Renal pelvis (tissue), 4 donors: ENCODE measurements around the gene BEAN1. TPM values are rescaled to one million over a fixed set of nuclear protein-coding genes. Genes with fewer than 3 reads are reported as not detected.
"Not testable (repeated sequence)": the region's sequence is repeated elsewhere in the genome, so short reads cannot be mapped to it uniquely, and the experiment has no call there.

ENCODE experiments used
- DNase-seq: peaks from one replicate; pipeline ENCODE4 v3.0.0-alpha.2; 2013
- polyA plus RNA-seq, 3 donors: library from polyadenylated mRNA; unstranded; fragments of 120-200 nt; gene quantifications; one replicate each; pipeline ENCODE4 v1.2.1, GENCODE V29; 2013; ENCODE audit not compliant: insufficient read length in 3 of 3

The BEAN1 gene
- polyA plus RNA-seq, 3 donors, result 1.5 to 3.8 (median 3.4) TPM

DNA sequence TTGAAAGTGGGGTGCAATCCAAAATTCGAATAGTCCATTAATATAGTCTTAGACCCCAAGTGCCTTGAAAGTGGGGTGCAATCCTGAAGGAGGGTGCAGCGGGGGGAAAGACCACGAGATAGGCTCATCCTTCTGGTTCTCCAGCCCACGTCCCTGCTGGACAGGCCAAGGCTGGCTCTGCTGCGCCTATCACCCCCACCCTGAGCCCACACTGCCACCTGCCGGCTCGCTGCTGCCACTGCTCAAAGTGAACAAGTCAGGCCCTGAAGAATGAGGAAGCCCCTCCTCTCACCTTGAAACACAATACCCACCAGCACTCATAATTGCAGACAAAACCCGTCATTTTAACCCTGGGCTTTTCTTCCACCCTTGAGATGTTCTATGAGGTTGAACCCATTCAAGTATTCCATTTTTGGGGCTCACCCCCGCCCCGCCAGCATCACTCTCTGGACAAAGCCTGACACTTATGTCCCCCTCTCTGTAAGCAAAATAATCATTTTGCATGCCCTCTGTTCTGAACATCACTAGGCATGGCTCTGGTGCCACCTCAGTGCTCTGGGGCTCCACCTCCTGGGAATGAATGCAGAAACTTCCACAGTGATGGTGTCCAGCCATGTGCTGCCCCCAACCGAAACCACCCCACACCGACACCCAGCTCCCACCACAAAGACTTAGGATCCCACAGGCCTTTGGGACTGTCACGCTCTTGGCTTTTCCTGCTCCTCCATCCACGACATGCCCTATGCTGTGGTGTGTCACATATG is 56.8 kb downstream of the BEAN1 start:
- peak; percentile 72 for DNase-seq

DNA sequence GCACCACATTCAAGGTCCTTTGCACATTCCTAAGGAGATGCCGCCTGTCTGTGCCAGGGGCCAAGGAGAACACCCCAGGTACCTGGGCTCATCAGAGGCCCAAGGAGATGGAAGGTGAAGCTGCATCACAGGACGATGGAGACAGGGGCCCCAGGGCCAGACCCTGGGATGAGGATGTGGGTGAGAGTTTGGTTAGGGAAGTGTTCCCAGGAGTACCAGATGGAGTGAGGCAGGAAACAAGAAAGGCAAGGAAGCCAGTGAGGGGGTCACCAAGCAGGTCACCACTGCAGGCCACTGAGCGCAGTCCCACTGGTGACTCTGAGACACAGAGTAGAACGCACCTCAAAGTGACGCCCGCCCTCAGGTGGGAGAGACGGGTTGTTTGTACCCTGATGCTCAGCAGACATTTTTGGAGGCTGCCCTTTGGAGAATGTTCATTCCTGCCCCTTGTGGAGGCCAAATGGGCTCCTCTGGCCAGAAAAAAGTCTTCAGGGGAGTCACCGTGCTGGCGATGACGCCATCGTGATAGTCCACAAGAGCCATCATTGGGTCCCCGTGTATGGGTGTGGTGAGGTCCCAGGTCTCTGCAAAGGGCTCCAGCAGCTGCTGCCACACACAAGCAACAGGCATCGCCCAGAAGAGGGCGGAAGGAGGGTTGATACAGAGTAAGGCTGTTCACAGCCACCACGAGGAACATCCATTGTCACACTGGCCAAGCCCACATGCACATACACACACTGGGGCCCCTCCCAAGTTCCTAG is 57.5 kb downstream of the BEAN1 start:
- no peak for DNase-seq

DNA sequence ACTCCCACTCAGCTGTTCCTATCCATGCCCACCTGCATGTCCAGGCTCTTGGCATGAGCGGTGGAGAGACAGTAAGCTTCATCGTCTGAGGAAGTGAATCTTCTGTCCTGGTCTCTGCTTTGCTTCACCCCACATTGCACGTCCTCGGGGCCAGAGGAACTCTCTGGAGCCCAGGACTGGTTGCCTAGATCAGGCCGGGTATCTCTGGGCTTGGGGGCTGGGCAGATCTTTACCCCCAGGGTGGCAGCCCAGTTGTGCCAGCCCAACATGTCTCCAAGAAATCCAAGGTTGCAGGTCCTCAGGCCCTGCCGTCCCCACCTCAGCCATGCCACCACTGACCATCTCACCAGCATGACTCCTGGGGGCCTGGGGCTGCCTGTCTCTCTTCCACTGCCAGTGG is 58.3 kb downstream of the BEAN1 start:
- no peak for DNase-seq

DNA sequence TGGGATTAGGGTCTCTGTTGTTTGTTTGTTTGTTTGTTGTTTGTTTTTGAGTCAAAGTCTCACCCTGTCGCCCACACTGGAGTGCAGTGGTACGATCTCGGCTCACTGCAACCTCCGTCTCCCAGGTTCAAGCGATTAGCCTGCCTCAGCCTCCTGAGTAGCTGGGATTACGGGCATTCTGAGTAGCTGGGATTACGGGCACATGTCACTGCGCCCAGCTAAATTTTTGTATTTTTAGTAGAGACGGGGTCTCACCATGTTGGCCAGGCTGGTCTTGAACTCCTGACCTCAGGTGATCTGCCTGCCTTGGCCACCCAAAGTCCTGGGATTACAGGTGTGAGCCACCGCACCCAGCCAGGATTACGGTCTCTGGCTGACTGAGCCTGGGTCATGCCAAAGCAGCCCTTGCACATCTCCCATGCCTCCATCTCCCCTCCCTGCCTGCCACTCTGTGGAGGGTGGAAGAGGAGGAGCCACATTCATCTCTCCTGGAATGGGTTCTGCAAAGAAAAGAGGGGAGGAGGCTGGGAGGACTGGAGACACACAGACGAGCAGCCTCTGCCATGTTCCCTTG is 59.2 kb downstream of the BEAN1 start:
- no peak for DNase-seq

DNA sequence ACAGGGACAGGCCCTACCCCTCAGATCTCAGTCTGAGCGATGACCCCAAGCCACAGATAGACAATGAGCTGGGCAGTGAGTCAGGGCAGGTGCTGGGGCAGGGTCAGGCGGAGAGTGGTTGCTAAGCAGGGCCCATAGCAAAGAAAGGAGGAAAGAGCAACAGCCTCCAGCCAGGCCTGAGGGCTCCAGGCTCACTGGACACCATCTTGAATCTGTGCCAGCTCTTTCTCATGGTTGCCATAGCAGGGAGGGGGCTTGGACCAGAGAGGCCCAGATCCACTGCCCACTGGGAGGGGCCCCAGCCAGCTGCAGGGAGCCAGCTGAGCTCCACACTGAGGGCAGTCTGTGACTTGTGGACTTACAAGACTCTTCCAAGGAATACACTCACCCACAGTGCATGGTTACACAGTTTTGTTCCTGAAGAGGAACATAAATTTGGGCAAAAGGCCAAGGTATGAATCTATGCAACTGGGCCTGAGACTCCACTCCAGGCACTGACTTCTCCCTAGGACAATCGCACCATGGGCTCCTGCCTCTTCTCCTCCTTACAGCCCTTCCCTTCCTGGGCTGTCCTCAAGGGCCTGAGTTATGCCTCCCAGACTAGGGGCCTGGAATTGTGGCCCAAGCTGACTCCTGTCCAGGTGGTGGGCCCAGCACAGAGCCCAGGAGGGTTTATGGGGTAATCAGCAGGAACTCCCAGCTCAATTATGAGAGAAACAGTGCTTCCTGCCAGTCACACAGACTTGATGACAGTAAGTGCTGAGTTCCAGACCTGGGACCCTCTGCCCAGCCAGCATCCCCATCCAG is 59.9 kb downstream of the BEAN1 start:
- DNase-seq, result no peak

DNA sequence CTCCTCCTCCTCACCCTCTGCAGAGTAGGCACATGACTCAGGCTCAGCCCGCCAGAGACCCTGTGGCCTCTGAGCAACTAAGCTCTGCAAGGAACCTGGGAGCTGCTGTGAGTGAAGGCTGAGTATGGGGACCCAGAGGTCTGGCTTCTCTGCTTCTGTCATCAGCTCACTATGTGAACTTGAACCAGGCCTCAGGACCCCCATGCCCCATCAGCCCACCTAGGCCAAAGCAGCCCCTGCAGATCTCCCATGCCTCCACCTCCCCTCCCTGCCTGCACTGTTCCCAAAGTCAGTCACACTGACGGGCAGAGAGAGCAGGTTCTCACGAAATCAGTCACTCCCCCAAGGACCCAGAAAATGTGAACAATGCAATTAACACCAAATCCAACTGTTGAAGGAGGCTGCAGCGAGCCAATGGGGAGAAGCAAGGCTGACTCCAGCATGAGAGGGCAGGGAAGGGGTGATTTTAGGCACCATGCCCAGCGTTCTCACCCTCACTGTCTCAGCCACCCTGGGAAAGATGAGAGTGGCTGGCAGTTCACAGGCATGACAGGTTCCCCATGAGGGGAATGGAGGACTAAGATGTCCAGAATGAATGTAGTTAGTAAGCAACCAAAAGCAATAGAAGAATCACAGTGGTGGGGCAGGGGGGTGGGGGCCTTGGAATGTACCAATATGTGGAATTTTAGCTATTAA is 60.6 kb downstream of the BEAN1 start:
- no peak for DNase-seq

GRCh38 chr16:66488505-66488904 is 61.4 kb downstream of the BEAN1 start:
- no peak for DNase-seq

DNA sequence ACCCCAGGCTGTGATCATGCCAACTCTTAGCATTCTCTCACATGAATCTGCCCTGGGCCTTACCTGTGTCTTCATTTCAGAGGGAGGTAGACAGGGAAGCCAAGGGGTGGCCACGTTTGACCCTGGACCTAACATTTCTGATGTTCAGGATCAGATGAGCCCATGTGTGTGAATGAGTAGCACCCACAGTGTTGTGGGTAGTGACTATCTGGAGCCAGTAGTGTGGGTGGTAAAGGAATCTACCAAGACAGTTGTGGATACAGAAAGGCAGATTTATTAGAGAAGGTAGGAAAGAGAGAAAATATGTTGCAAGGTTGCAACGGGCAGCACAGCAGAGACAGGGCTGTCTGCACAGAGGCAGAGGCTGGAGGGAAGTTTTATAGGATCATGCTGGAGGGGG is 62.3 kb downstream of the BEAN1 start:
- DNase-seq, result no peak

DNA sequence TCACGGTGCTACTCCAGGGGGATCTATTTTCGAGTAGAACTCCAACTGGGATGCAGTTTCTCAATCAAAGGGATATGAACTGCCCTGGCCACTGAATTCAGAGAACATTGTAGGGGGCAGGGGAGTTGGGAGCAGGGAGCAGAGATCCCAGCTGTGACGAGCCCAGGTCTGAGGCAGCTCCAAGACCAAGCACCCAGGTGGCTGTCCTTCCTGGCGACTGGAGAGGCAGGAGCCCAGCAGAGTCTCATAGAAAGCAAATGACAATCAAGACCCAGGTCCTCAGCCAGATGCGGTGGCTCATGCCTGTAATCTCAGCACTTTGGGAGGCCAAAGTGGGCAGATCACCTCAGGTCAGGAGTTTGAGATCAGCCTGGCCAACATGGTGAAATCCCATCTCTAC is 62.7 kb downstream of the BEAN1 start:
- DNase-seq, result no peak

DNA sequence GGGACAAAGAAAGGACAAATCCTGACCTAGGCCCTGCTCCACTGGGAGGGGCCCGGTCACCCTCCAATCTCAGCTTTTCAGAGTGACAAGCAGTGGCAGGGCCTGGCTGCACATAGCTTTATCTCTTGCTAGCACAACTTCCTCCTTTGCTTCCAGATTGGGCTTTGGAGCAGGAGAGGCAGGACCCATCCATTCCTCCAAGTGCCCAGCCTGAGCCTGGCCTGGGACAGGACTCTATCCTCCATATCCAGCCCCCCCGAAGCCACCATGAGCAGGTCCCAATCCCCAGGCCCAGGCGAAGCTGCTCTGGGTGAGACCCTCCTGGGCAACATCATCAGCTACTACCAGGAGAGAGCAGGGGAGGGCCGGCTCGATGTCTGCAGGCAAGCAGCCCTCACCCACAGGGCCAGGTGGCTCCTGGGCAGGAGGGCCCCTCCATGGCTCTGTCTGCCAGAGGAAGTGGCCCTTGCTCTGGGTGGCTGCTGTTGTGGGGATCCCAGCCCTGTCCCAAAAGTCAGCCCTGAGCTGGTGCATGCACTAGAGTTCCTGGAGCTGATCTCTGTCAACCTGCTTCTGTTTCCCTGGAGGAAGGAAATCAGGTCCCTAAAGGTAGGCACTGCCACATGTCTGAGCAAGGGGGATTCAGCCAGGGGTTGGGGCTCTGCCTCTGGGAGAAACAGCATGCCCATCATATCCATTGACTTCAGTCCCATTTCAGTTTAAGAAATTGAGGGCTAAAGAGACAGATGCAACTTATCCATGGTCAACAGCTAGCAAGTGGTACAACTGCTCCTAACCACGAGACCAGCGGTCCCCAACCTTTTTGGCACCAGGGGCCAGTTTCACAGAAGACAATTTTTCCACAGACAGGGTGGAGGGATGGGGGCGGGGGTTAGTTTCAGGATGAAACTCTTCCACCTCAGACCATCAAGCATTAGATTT is 64.0 kb downstream of the BEAN1 start:
- no peak for DNase-seq

DNA sequence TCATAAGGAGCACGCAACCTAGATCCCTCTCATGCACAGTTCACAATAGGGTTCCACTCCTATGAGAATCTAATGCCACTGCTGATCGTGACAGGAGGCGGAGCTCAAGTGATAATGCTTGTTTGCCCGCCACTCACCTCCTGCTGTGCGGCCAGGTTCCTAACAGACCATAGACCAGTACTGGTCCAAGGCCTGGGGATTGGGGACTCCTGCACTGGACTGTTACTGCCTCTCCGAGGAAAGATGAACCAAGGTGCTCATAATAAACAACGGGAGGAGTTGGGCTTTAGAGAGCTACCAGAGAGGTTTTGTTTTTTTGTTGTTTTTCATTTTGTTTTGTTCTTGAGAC is 64.6 kb downstream of the BEAN1 start:
- DNase-seq, result no peak

DNA sequence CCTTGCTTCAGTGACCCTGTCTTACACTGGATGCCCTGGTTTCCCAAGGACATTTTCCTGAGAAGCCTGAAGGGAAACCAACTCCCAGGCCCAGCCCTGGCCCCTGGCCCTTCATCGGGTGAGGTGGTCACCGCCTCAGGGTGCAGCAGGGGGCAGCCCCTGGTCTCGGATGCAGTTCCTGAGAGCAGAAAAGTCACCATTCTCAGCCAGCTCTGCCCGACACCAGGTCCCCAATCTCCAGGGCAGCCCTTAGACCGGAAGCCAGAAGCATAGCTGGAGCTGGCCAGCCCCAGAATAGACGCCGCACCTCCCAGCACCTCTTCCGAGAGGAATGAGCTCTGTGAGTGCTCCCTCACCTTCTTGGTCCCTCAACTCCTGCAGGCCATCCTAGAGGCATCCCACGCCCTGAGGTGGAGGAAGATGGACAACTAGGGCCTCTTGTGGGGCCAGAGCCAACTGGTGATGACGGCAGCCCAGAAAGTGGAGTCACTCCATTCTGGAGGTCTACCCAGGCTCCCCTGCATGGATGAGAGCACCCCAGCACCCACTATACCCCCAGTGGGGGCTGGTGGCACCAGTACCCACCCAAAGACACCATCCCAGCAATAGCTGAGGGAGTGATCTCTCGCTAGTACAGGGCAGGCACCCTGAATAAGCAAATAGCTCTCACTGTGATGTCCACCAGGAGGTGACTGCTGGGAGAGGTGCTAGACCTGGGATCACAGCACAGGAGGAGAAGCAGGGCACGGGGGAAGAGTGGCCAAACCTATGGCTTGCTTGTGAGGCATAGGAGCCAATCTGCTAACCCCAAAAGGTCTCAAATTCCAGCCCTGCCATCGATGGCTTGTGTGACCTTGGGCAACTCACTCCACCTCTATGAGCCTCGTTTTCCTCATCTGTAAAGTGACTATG is 66.7 kb downstream of the BEAN1 start:
- no peak for DNase-seq

- DNase-seq, result no peak
Measured at GRCh38 chr16:66494916-66495315, 67.8 kb downstream of the BEAN1 start.

DNA sequence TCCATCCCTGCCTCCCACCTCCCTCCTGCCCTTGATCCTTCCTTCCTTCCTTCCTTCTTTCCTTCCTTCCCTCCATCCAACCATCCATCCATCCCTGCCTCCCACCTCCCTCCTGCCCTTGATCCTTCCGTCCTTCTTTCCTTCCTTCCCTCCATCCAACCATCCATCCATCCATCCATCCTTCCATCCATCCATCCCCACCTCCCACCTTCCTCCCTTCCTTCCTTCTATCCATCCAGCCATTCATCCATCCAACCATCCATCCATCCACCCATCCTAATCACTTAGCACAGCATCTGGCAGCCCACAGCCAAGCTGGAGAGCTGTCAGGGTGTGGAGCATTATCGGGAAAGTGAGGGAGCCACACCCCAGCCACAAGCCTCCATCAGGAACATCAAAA is 68.3 kb downstream of the BEAN1 start:
- no peak for DNase-seq

DNA sequence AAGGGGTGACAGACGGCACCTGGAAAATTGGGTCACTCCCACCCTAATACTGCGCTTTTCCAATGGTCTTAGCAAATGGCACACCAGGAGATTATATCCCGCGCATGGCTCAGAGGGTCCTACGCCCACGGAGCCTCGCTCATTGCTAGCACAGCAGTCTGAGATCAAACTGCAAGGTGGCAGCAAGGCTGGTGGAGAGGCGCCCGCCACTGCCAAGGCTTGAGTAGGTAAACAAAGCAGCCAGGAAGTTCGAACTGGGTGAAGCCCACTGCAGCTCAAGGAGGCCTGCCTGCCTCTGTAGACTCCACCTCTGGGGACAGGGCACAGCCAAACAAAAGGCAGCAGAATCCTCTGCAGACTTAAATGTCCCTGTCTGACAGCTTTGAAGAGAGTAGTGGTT is 69.1 kb downstream of the BEAN1 start:
- DNase-seq, result not testable (repeated sequence)

GRCh38 chr16:66497921-66498320 is 70.8 kb downstream of the BEAN1 start:
- DNase-seq, result not testable (repeated sequence)

DNA sequence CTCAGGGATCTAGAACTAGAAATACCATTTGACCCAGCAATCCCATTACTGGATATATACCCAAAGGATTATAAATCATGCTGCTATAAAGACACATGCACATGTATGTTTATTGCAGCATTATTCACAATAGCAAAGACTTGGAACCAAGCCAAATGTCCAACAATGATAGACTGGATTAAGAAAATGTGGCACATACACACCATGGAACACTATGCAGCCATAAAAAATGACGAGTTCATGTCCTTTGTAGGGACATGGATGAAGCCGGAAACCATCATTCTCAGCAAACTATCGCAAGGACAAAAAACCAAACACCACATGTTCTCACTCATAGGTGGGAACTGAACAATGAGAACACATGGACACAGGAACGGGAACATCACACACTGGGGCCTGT is 74.5 kb downstream of the BEAN1 start:
- not testable (repeated sequence) for DNase-seq

DNA sequence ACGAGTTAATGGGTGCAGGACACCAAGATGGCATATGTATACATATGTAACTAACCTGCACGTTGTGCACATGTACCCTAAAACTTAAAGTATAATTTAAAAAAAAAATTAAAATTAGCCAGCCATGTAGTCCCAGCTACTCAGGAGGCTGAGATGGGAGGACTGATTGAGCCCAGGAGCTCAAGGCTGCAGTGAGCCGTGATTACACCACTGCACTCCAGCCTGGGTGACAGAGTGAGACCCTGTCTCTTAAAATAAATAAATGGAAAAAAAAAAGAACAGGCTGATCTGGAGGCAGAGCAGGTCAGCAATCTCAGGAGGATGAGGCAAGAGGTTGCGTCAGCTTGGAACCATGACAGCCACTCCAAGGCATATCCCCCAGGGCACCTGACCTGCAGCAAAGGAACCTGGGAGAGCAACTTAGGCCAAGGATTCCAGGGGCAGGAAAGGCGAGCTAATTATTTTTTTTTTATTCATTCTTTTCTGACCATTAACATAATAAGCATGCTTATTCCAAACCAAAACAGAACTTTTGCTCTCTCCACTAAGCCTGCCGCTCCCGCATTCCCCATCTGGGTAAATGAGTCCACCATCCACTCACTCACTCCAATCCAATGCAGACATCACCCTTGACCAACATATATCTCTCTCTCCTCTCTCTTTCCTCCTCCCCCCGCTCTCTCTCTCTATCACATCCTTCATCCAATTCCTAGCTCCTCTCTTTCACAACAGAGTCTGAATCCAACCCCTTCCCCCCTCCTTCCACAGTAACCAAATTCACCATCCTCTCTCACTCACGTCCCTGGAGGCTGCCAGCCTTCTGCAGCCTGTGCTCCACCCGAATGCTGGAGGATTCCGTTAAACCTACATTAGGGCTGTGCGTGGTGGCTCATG is 75.2 kb downstream of the BEAN1 start:
- no peak for DNase-seq
